Fibroblast of skin of right quadriceps (primary cell): ENCODE measurements around the gene LDLRAP1.
A peak's percentile ranks its signal among the peaks of the same experiment; 100 is the strongest.
"Not testable (repeated sequence)": the region's sequence is repeated elsewhere in the genome, so short reads cannot be mapped to it uniquely, and the experiment has no call there.

Source experiments
- DNase-seq: peaks from one replicate; pipeline ENCODE4 v3.0.0-alpha.2; 2013

LDLRAP1 gene

DNA sequence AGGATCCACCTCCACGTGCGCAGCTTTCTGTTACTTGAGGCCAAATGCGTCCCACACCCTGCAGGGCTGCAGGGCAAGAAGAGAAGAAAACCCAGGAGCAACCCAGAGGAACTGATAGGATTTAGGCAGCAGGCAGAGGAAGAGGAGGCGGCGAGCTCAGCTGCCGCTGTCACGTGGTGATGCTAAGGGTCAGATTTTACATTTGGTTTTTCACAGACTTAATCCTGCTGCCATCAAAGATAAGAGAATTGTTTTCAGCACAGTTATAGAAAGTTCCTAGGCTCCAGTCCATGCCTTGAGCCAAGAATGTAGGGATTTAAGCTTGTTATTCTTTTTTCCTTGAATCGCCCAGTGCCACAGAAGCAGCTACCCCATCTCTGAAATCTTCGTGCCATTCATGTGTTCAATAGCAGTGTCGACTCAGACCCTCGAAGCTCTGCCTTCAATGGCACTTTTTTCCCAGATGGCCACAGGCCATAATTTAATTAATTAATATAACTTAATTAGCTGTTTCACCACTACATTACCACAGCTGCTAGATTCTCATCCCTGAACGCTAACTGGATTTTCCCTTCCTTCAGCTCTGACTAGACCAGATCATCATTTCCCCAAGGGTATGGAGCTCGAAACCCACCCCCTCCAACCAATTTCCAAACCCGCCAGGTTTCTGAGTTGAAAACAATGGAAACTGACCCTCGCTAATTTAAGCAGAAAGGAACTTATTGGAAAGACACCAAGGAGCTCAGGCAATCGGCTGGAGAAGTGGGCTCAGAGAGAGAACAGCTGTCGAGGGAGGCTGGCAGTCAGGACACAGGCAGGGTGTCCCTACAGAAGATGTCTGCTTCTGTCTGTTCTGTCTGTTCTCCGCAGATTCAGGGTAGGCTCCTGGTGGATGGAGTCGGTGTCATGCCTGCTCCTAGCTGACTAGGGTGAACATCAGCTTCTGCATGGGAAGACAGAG lies 36.2 kb downstream of the LDLRAP1 start:
- no peak for DNase-seq

DNA sequence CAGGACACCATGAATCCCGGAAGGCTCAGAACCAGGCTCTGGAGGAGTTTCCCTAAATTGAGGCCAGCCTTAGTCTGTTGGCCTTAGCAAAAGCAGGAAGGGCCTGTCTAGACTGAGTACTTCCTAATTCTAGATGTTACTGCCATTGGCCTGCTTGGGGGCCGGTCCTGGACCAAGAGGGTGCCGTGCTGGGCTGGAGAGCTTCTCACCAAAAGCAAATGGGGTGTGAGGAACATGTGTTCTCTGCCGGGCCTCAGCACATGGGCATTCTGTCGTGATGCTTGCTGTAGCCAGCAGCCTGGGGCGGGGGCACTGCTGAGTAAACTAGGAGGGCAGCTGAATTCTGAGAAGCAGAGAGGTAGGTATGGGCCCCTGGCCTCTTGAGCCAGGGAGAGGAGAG lies 37.5 kb downstream of the LDLRAP1 start:
- DNase-seq = no peak

DNA sequence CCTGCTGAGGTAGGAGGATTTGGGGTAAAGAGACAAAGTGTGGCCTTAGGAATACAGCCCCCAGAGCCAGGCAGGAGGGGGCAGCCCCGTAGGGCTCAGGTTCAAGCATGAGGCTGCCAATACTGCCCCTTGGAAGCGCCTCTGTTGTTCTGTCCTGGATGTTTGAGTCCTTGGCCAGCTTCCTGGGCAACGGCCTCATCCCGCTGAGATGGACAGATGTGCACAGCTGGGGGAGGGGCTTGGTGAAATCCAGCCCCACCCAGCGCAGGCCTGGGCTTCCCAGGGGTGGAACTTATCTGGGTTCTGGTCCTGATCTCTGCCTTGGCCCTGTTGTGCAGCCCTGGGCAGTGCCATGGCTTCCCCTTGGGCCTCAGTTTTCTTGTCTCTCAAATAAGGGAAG lies 38.4 kb downstream of the LDLRAP1 start:
- no peak for DNase-seq

DNA sequence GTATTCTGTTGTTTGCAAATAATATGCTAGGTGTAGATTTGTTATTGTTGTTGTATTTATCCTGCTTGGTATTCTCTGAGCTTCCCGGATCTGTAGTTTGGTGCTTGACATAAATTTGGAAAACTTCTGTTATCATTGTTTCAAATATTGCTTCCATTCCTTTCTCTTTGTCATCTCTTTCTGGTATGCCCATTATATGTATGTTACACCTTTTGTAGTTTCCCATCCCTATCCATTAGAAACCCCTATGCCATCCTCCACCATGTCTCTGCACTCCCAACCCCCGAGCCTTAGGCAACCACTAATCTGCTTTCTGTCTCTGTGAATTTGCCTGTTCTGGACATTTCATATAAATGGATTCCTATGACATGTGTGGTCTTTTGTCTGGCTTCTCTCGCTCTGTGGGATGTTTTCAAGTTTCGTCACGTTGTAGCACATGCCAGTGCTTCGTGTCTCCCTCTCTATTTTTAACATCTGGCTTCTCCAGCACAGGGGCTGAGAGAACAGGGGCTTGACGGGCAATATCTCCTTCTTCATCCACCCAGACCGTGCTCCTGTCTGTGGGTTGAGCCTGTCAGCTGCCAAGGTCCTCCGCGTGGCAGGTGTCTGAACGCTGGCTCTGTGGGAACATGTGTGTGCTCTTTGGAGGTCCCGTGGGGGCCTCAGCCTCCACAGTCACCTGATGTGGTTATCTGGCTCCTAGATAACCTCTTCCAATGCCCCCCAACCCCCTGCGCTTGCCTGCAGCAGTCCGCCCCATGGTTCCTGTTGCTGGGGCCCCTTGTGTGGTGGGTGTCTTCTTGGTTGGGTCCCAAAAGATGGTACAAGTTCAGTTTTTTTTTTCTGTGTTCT lies 40.3 kb downstream of the LDLRAP1 start:
- no peak for DNase-seq

DNA sequence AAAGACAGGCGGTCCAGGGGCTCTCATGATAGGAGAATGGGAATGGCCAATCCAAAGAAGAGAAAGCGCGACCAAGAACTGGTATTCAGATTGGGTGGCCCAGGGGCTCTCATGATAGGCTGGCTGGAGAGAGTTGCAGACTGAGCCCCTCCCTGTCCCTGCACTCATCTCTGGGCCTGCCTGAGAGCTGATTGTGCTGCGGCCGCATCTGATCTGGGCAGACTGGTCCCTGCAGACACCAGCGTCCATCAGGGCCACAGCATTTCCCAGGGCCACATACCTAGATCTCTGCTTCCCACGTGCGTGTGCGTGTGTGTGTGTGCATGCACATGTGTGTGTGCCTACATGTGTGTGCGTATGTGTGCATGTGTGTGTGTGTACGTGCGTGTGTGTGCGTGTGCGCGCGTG lies 42.8 kb downstream of the LDLRAP1 start:
- no peak for DNase-seq

DNA sequence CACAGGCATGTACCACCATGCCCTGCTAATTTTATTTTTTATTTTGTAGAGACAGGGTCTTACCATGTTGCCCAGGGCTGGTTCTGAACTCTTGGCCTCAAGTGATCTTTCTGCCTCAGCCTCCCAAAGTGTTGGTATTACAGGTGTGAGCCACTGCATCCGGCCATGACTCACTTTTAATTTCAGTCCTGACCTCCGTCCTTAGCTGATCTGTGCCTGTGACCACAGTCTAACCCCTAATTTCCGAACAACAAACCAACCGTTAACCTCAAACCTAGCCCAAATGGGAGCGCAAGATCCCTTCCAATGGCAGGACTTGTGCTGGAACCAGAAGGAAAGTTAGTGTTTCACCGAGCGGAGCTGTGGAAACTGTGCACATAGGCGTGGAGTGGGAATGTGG lies 43.9 kb downstream of the LDLRAP1 start:
- DNase-seq = no peak

DNA sequence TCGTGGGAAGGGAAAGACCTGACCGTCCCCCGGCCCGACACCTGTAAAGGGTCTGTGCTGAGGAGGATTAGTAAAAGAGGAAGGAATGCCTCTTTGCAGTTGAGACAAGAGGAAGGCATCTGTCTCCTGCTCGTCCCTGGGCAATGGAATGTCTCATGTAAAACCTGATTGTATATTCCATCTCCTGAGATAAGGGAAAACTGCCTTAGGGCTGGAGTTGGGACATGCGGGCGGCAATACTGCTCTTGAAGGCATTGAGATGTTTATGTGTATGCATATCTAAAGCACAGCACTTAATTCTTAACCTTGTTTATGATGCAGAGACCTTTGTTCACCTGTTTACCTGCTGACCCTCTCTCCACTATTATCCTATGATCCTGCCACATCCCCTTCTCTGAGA lies 44.8 kb downstream of the LDLRAP1 start:
- DNase-seq = not testable (repeated sequence)

DNA sequence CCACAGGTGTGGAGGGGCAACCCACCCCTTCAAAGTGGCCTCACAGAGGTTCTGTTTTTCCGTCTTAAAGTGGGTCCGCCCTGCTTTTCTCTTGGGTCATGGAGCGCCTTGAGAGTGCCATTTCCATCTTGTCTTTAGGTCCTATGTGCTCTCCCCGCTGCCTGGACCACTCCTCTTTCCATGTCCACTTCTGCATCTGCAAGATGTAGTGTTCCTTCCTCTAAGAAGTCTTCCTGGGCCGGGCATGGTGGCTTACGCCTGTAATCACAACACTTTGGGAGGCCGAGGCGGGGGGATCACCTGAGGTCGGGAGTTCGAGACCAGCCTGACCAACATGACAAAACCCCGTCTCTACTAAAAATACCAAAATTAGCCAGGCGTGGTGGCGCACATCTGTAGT lies 45.4 kb downstream of the LDLRAP1 start:
- not testable (repeated sequence) for DNase-seq

DNA sequence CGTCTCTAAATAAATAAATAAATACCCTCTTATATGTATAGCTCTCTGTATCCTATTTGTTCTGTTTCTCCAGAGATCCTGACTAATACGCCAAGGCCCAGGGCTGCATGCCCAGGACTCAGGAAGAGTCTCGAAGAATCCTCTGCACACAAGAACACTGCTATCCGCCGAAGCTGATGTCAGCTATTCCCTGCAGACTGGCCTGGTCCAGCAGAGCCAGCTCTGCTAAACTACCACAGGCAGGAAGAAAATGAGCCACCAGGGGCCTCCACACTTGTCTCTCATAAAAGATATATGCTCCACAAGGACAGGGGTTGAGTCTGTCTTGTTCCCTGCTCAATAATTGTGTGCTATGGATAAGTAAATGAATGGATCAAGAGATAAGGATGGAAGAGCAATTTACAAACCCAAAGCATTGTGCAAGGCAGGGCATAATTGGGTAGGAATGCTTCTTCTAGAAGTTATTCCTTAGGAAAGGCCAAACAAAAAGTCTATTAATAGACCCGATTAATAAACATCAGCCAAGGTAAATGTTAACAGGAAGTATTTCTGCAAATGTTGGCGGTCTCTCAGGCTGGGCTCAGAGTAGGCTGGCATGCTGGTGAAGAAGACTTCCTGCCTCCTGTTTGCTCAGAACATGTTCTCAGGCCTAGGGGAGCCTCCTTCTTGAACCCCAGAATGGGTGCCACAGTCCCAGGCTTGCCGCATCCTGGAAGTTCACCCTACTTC lies 46.9 kb downstream of the LDLRAP1 start:
- no peak for DNase-seq

DNA sequence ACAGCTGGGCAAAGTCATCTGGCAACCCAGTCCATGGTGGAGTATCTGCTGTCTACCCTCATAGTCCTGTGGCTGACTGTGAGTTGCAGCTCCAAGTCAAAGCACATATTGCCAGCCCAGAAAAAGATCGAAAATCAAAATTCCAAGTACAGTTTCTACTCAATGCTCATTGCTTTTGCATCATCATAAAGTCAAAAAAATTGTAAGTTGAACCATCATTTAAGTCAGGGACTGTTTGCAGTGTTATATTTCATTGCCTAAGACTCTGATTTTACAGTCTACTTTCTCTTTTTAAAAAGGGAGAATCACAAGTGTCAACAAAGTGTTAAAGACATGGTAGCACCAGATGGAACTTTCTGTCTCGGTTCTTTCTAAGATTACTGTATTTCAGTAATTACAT lies 50.5 kb downstream of the LDLRAP1 start:
- DNase-seq = no peak

DNA sequence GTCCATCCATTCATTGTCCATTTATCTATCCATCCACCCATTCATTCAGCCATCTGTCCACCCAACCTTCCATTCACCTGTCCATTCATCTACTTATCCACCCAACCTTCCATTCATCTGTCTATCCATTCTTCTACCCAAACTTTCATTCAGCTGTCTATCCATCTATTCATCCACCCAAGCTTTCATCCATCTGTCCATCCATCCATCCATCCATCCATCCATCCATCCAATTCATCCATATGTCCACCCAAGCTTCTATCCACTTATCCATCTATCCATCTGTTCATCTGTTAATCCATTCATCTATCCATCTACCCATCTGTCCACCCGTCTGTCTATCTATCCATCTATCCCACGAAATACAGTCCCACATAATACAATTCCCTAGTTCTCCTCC lies 51.6 kb downstream of the LDLRAP1 start:
- DNase-seq = no peak

DNA sequence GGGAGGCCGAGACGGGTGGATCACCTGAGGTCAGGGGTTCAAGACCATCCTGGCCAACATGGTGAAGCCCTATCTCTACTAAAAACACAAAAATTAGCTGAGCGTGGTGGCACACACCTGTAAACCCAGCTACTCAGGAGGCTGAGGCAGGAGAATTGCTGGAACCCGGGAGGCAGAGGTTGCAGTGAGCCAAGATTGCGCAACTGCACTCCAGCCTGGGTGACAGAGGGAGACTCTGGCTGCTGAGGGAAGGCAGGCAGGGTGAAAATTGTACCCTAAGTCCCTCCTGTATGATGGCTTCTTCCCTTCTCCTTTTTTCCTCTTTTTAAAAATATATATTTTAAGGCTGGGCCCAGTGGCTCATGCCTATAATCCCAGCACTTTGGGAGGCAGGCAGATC lies 53.2 kb downstream of the LDLRAP1 start:
- not testable (repeated sequence) for DNase-seq

DNA sequence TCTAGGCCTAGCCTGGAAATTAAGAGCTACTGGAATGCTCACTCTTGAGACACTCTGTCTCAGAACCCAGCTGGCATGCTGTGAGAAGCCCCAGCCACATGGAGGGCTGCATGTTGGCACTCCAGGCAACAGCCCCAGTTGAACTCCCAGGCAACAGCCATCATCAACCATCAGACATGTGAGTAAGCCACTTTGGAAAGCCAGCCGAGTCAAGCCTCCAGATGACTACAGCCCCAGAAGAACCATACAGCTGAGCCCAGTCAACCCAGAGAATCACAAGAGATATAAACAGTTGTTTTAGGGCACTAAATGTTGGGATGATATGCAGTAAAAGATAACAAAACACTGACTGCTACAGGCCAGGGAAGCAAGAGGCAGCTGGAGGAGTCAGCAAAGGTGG lies 55.5 kb downstream of the LDLRAP1 start:
- DNase-seq = no peak

DNA sequence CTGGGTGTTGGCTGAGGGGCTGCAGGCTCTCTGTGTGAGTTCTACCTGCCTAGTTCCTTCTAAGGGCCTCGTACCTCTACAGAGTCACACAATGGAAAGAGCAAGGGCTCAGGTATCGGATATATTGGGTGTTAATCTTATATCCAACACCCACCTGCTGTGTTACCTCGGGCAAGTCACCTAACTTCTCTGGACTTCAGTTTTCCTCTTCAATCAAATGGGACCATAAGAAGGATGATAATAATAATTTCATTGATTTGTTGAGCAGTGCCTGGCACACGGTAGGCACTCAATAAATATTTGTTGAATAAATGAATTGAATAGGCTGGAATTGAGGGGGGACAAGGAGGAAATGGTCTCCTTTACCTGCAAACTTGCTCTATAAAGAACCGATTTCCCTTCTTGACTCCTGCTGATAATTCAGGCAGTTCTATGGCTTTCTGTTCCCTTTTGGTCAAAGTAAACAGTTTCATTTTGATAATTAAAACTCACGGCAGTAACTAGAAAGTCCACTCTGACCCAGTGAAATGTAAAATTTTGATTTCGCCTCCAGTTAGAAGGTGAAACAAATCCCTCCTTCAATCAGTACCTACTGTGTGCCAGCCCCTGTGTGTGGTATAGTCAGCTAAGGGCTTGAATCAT lies 56.7 kb downstream of the LDLRAP1 start:
- DNase-seq = no peak

DNA sequence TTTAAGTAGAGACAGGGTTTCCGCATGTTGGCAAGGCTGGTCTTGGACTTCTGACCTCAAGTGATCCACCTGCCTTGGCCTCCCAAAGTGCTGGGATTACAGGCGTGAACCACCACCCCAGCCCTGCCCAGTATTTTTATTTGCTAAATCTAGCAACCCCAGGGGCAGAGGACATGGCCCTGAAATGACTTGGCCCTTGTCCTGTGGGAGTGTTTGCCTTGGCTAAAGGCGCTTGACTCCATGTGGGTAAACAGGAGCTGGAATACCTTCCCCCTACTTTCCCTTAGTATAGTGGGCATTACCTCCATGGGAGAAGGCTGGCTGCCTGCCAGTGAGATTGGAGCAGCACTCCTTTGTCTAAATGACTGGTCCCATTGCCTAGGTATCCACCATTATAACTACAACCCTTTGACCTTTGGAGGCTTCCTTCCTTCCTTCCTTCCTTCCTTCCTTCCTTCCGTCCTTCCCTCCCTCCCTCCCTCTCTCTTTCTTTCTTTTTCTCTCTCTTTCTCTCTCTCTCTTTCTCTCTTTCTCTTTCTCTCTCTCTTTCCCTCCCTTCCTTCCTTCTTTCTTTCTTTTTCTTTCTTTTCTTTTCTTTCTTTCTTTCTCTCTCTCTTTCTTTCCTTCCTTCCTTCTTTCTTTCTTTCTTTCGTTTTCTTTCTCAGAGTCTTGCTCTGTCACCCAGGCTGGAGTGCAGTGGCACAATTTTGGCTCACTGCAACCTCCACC lies 57.7 kb downstream of the LDLRAP1 start:
- DNase-seq = not testable (repeated sequence)

DNA sequence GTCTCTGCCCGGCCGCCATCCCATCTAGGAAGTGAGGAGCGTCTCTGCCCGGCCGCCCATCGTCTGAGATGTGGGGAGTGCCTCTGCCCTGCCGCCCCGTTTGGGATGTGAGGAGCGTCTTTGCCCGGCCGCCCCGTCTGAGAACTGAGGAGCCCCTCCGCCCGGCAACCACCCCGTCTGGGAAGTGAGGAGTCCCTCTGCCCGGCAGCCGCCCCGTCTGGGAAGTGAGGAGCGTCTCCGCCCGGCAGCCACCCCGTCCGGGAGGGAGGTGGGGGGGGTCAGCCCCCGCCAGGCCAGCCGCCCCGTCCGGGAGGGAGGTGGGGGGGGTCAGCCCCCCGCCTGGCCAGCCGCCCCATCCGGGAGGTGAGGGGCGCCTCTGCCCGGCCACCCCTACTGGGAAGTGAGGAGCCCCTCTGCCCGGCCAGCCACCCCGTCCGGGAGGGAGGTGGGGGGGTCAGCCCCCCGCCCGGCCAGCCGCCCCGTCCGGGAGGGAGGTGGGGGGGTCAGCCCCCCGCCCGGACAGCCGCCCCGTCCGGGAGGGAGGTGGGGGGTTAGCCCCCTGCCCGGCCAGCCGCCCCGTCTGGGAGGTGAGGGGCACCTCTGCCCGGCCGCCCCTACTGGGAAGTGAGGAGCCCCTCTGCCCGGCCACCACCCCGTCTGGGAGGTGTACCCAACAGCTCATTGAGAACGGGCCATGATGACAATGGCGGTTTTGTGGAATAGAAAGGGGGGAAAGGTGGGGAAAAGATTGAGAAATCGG lies 60.6 kb downstream of the LDLRAP1 start:
- not testable (repeated sequence) for DNase-seq

DNA sequence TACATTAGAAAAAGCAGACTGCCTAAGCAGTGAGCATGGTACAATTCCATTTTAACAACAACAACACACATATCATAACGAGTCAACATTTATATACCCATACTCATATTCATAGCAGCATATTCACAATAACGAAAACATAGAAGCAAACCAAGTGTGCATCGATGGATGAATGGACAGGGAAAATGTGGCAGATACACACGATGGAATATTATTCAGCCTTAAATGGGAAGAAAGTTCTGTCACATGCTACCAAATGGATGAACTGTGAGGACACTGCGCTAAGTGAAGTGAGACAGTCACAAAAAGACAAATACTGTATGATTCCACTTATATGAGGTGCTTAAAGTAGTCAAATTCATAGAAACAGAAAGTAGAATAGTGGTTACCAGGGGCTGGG lies 63.7 kb downstream of the LDLRAP1 start:
- DNase-seq = no peak

DNA sequence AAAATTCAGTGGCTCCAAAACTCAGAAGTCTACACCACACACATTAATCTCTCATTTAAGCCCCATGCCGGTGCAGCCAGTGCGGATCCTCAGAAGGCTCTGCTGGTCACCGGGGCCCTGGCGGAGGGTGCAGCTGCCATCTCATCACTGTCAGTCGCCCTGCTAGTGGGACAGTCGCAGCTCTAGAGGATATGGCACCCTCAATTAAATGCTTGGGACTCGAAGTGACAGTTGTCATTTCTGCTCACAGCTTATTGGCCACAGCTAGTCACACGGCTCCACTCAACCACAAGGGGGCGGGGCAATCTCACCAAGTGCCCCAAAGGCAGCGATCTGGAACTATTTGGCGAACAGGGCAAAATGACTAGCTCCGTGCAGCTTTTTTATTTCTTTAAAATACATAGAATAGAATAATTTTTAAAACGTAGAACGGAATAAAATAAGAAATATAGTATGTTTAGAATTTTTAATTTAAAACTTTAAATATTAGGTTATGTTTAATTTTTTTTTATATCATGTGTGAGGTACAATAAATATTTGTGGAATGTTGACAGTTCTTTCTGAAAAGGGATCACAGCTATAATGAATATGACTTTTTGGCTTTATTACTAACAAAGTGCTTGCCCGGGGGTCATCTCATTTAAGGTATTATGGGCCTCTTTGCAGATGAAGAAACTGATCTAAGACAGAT lies 65.2 kb downstream of the LDLRAP1 start:
- DNase-seq = peak; percentile 66

DNA sequence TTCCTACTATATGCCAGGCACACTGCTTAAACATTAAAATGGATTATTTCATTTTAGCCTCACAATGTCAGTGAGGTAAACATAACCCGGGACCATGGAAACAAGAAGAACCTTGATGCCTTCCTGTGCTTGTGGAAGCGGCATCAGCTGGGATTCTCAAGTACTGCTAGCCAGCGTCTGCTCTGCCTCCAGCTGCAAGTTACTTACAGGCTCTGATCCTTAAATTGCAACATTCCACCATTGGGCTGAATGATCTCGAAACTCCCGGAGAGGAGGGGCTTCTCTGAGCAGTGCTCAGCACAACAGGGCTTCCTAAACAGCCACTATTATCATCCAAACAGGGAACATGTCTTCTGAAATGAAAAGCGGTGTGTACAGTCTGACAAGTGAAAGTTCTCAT lies 66.5 kb downstream of the LDLRAP1 start:
- peak; percentile 10 for DNase-seq

DNA sequence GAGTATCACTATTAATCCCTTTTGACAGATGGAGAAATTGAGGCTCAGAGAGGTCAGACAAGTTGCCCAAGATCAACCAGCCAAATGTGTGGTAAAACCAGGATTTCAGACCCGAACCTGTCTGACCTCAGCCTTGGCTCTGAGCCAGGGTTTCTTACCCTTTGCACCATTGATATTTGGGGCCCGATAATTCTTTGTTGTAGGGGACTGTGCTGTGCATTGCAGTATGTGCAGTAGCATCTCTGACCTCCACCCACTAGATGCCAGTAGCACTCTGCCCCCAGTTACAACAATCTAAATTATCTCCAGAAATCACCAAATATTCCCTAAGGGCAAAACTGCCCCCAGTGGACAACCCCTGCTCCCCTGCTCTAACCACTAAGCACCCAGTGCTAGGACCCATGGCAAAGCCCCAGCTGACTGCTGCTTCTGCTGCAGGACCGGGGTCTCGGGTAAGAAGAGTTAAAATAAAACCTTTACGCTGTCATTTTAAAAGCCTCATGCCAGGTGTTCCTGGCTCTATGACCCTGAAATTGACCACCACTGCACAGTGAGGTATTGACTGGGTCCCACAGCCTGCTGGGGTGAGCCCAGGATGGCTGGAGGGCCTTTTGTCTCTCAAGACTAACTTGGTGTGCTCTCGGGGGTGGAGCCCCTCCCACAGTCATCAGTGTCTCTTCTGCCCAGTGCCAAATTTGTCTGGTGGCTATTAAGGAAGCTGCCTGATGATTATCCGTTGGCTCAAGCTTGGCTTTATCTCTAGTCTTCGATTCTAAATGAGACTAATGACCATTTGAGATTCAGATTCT lies 67.6 kb downstream of the LDLRAP1 start:
- no peak for DNase-seq
